ENCODE results near the gene EXOG.

EXOG gene

DNA sequence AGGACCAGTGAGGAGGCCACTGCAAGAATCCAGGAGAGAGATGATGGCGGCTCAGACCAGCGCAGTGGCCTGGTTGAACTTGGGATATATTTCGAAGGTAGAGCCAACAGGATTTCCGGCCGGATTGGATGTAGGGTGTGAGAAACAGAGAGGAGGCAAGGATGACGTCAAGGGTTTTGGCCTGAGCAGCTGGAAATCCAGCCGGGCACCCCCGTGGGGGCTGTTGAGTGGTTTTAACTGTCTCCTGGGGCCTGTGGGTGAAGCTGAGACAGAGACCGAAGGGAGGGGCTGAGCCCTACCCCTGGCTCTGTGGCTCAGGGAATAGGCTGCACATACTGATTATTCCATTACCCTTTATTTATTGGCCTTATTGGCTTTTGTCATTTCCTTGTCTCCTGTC is 45.7 kb downstream of the EXOG start:
- TF ChIP-seq, protein P1, sequence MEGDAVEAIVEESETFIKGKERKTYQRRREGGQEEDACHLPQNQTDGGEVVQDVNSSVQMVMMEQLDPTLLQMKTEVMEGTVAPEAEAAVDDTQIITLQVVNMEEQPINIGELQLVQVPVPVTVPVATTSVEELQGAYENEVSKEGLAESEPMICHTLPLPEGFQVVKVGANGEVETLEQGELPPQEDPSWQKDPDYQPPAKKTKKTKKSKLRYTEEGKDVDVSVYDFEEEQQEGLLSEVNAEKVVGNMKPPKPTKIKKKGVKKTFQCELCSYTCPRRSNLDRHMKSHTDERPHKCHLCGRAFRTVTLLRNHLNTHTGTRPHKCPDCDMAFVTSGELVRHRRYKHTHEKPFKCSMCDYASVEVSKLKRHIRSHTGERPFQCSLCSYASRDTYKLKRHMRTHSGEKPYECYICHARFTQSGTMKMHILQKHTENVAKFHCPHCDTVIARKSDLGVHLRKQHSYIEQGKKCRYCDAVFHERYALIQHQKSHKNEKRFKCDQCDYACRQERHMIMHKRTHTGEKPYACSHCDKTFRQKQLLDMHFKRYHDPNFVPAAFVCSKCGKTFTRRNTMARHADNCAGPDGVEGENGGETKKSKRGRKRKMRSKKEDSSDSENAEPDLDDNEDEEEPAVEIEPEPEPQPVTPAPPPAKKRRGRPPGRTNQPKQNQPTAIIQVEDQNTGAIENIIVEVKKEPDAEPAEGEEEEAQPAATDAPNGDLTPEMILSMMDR (IDR thresholded peaks at IDR 0.05; ENCODE audit: poor library complexity, severe bottlenecking), result no peak
- DNase-seq (ENCODE audit: low spot score) (no peak), ATAC-seq (ENCODE audit: low read depth) (no peak)
- no peak overlapping the region for H3K4me3 ChIP-seq (ENCODE audit: severe bottlenecking)
- H3K36me3 ChIP-seq (ENCODE audit: low read depth), result no peaks in the 10 kb centered on the region
- H3K27me3 ChIP-seq (ENCODE audit: insufficient read depth, poor library complexity, severe bottlenecking), result no peaks in the 10 kb centered on the region
- H3K9me3 ChIP-seq (ENCODE audit: severe bottlenecking), result no peaks in the 10 kb centered on the region
- no peak overlapping the region for H3K27ac ChIP-seq (ENCODE audit: poor library complexity, severe bottlenecking)
- H3K4me1 ChIP-seq (ENCODE audit: insufficient read depth, poor library complexity, severe bottlenecking), result no peaks in the 10 kb centered on the region

DNA sequence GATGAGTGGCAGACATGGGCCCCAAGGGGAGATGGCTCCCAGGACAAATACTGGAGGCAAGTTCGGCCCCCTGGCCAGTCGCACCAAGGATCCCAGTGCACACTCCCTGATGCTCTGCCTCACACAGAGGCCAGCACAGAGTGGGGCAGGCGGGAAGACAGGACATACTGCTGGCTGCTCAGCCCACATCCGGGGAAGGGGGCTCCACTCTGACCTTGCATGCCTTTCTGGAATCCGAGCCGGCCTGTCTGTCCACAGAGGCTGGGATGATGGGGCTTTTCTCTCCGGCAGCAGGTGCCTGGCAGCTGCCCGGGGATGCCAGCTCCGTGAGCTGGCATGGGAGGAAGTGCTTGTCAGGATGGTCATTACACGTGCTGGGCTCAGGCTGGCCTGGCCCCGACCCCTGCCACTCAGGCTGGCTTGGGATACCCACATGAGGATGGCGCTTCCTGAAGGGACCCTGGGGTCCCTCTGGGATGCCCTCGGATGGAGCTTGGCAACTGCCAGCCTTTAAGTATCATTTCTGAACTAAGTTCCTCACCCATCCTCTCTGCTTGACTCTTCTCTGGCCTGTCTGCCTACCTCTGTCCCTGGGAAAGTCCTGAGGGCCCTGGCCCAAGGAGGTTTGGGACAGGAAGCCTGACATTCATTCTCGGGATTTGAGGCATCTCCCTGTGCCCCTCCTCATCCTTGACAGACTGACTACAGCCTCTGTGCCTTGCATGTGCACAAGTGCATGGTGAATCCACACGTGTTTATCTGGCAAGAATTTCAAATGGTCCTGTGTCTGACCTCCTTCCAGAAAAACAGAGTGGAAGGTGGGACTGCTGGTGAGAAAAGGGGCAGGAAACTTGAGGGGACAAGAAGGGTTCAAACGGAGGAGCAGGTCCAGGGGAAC is 46.5 kb downstream of the EXOG start:
- TF ChIP-seq, protein P1 (IDR thresholded peaks at IDR 0.05; ENCODE audit: poor library complexity, severe bottlenecking), result no peak
- H3K27ac ChIP-seq (ENCODE audit: poor library complexity, severe bottlenecking), result no peak overlapping the region
- no peak overlapping the region for H3K4me3 ChIP-seq (ENCODE audit: severe bottlenecking)
- H3K9me3 ChIP-seq (ENCODE audit: severe bottlenecking), result no peaks in the 10 kb centered on the region
- no peaks in the 10 kb centered on the region for H3K36me3 ChIP-seq (ENCODE audit: low read depth)
- H3K27me3 ChIP-seq (ENCODE audit: insufficient read depth, poor library complexity, severe bottlenecking), result no peaks in the 10 kb centered on the region
- DNase-seq (ENCODE audit: low spot score), result no peak
- no peaks in the 10 kb centered on the region for H3K4me1 ChIP-seq (ENCODE audit: insufficient read depth, poor library complexity, severe bottlenecking)
- ATAC-seq (ENCODE audit: low read depth), result peak; percentile 43

GRCh38 chr3:38543586-38543985 is 47.4 kb downstream of the EXOG start:
- no peaks in the 10 kb centered on the region for H3K27me3 ChIP-seq (ENCODE audit: insufficient read depth, poor library complexity, severe bottlenecking)
- no peak for ATAC-seq (ENCODE audit: low read depth)
- no peaks in the 10 kb centered on the region for H3K9me3 ChIP-seq (ENCODE audit: severe bottlenecking)
- no peaks in the 10 kb centered on the region for H3K36me3 ChIP-seq (ENCODE audit: low read depth)
- H3K27ac ChIP-seq (ENCODE audit: poor library complexity, severe bottlenecking), result no peak overlapping the region
- H3K4me3 ChIP-seq (ENCODE audit: severe bottlenecking), result no peak overlapping the region
- H3K4me1 ChIP-seq (ENCODE audit: insufficient read depth, poor library complexity, severe bottlenecking), result no peaks in the 10 kb centered on the region
- DNase-seq (ENCODE audit: low spot score), result no peak
- TF ChIP-seq, protein P1 (IDR thresholded peaks at IDR 0.05; ENCODE audit: poor library complexity, severe bottlenecking), result no peak

- TF ChIP-seq, protein P1 (IDR thresholded peaks at IDR 0.05; ENCODE audit: poor library complexity, severe bottlenecking), result no peak
- no peak for DNase-seq (ENCODE audit: low spot score)
- Histone ChIP-seq H3K27me3 (ENCODE audit: insufficient read depth, poor library complexity, severe bottlenecking) (no peaks in the 10 kb centered on the region), H3K36me3 (ENCODE audit: low read depth) (no peaks in the 10 kb centered on the region), H3K4me1 (ENCODE audit: insufficient read depth, poor library complexity, severe bottlenecking) (no peaks in the 10 kb centered on the region), H3K9me3 (ENCODE audit: severe bottlenecking) (no peaks in the 10 kb centered on the region), H3K27ac (ENCODE audit: poor library complexity, severe bottlenecking) (no peak overlapping the region), H3K4me3 (ENCODE audit: severe bottlenecking) (no peak overlapping the region)
- ATAC-seq (ENCODE audit: low read depth), result no peak
Observed at GRCh38 chr3:38544926-38545325, 48.8 kb downstream of the EXOG start.

- TF ChIP-seq, protein P1 (IDR thresholded peaks at IDR 0.05; ENCODE audit: poor library complexity, severe bottlenecking), result no peak
- Histone ChIP-seq H3K9me3 (ENCODE audit: severe bottlenecking) (no peaks in the 10 kb centered on the region), H3K4me3 (ENCODE audit: severe bottlenecking) (no peak overlapping the region), H3K36me3 (ENCODE audit: low read depth) (no peaks in the 10 kb centered on the region), H3K4me1 (ENCODE audit: insufficient read depth, poor library complexity, severe bottlenecking) (no peaks in the 10 kb centered on the region), H3K27ac (ENCODE audit: poor library complexity, severe bottlenecking) (no peak overlapping the region), H3K27me3 (ENCODE audit: insufficient read depth, poor library complexity, severe bottlenecking) (no peaks in the 10 kb centered on the region)
- ATAC-seq (ENCODE audit: low read depth) (no peak), DNase-seq (ENCODE audit: low spot score) (no peak)
Observed at GRCh38 chr3:38545550-38545949, 49.4 kb downstream of the EXOG start.
